Neutrophil (primary cell): ENCODE results near the gene CPM.

Experiments
- H3K27ac ChIP-seq: fragments of 200-600 bp; sonication (generic); 2 replicates; pipeline ENCODE4 v1.5.1; 2016; ENCODE audit warnings: mild to moderate bottlenecking, moderate library complexity
- H3K27me3 ChIP-seq: fragments of 200-600 bp; sonication (generic); 2 replicates; pipeline ENCODE4 v1.6.0; 2016; ENCODE audit warnings: mild to moderate bottlenecking
- H3K36me3 ChIP-seq: fragments of 200-600 bp; sonication (generic); 2 replicates; pipeline ENCODE4 v1.5.1; 2017
- H3K4me1 ChIP-seq, 2 experiments: fragments of 200-600 bp in 1 of 2; sonication (generic) in 1 of 2; 1 replicate in 1 of 2; 2 replicates in 1 of 2; pipeline versions ENCODE4 v1.5.1 to v1.6.1; 2013 to 2016; ENCODE audit warnings: low read depth in 1 of 2, low read length in 1 of 2, mild to moderate bottlenecking in 1 of 2, moderate library complexity in 1 of 2; ENCODE audit not compliant: control insufficient read depth in 1 of 2, insufficient read depth in 1 of 2
- H3K4me3 ChIP-seq, 2 experiments: fragments of 200-600 bp in 1 of 2; sonication (generic) in 1 of 2; 1 replicate in 1 of 2; 2 replicates in 1 of 2; pipeline ENCODE4 v1.5.1; 2013 to 2016; ENCODE audit warnings: low read depth in 1 of 2, low read length in 1 of 2, mild to moderate bottlenecking in 1 of 2, moderate library complexity in 1 of 2
- H3K9me3 ChIP-seq: fragments of 200-600 bp; sonication (generic); 2 replicates; pipeline ENCODE4 v1.5.1; 2016
- CTCF ChIP-seq: fragments of 200-600 bp; sonication (generic); IDR thresholded peaks from 2 replicates; pipeline ENCODE4 v1.5.1; 2016; ENCODE audit warnings: antibody characterized with exemption

CPM gene

DNA sequence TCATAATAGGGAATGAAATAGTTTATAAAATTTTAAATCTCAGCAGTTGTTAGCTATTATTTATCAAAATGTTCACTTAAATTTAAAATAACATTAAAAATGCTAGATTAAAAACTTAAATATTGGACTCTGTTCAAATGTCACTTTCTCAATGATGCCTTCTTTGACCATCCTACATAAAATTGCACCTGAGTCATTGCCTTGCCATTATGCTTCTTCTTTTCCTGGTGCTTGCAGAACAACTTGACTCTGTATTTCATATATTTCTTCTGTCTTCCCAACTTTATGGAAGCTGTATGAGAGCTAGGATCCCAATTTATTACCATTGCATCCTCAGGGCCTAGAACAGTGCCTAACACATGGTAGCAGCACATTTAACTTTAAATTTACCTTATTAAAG, 37.3 kb upstream of the CPM start:
- Histone ChIP-seq H3K9me3 (no peaks in the 10 kb centered on the region), H3K4me3 (no peak overlapping the region), H3K27me3 (no peaks in the 10 kb centered on the region), H3K27ac (no peak overlapping the region), H3K36me3 (no peaks in the 10 kb centered on the region), H3K4me1 (peaks cover 12 to 17% of the 10 kb centered on the region in 2 experiments)
- no peak for TF ChIP-seq CTCF

- H3K9me3 ChIP-seq: no peaks in the 10 kb centered on the region
- TF ChIP-seq CTCF: no peak
- H3K27me3 ChIP-seq: no peaks in the 10 kb centered on the region
- H3K4me3 ChIP-seq: no peak overlapping the region
- H3K4me1 ChIP-seq: peaks cover 27 to 29% of the 10 kb centered on the region in 2 experiments
- H3K27ac ChIP-seq: no peak overlapping the region
- H3K36me3 ChIP-seq: no peaks in the 10 kb centered on the region
These were observed 34.1 kb upstream of the CPM start for GRCh38 chr12:68967046-68967445.

DNA sequence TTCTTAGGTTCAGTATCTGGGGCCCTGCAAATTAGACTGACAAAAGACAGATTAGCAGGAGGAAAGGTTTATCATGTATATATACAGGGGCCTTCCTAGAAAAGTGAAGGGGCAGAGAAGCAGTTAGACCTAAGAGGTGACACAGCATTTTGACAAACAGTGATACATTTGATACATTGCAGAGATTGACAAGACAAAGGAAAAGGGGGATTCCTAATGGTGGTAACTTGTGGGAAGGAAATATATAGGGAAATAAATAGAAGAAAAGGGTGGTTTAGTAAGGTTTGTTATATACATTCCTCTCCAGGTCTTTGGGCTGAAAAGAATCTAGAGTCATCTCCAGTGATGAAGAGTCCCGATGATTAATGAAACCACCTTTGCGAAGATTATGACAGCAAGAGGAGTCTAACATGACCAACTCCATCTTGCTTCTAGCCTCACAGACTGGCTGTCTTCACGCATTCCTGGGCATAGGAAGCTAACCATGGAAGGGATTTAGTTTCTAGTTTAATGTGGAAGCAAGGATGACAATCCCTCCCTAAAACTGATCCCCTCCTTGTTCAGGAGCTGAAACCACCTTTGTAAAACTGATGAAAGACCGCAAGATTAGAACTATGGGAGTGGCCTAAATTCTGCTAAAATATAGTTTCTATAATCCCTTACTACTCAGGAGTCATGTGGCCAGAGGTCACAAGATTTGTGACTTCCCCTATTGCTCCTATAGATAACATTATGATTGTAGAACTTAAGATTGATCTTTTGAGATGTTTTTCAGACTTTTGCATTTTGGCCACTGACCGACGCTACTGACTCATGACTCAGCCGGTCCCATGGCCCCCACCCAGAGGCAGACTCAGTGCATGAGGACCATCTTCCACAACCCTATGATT, 31.1 kb upstream of the CPM start:
- Histone ChIP-seq H3K36me3 (no peaks in the 10 kb centered on the region), H3K4me3 (no peak overlapping the region), H3K27me3 (no peaks in the 10 kb centered on the region), H3K9me3 (no peaks in the 10 kb centered on the region), H3K4me1 (peaks cover 22 to 31% of the 10 kb centered on the region in 2 experiments), H3K27ac (peak overlapping the region; percentile 73)
- no peak for TF ChIP-seq CTCF

DNA sequence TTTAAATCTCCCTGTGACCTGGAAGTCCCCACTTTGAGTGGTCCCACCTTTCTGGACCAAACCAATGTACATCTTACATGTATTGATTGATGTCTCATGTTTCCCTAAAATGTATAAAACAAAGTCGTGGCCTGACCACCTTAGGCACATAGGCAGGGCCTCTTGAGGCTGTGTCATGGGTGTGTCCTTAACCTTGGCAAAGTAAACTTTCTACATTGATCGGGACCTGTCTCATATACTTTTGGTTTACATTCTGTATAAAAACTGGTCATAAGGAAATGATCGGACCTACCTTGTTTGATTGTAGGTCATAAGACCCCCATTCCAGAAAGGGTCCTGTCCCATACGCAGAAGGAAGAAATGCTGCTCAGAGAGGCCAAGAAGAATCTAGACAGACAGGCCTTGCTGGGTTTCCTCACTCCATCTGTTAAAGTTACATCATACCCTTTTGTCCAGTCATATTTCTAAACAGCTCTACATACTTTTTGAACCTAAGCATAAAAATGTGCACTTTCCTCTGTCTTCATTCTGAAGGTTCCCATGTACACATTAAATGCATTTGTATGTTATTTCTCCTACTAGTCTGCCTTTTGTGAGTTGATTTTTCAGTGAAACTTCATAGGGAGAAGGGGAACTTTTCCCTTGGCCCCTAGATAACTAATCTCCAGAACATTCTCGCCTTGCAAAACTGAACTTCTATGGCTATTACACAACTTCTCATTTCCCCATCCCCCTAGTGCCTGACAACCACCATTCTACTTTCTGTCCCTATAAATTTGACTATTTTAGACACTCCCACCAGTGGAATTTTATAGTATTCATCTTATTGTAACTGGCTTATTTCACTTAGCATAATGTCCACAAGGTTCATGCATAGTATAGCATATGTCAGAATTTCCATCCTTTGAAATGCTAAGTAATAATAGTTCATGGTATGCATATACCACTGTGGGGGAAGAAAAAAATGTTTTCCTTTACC, 30.2 kb upstream of the CPM start:
- no peak overlapping the region for H3K4me3 ChIP-seq
- no peaks in the 10 kb centered on the region for H3K9me3 ChIP-seq
- no peaks in the 10 kb centered on the region for H3K36me3 ChIP-seq
- TF ChIP-seq CTCF: no peak
- peak overlapping the region; percentile 73 for H3K27ac ChIP-seq
- no peaks in the 10 kb centered on the region for H3K27me3 ChIP-seq
- H3K4me1 ChIP-seq: peaks cover 32 to 41% of the 10 kb centered on the region in 2 experiments

DNA sequence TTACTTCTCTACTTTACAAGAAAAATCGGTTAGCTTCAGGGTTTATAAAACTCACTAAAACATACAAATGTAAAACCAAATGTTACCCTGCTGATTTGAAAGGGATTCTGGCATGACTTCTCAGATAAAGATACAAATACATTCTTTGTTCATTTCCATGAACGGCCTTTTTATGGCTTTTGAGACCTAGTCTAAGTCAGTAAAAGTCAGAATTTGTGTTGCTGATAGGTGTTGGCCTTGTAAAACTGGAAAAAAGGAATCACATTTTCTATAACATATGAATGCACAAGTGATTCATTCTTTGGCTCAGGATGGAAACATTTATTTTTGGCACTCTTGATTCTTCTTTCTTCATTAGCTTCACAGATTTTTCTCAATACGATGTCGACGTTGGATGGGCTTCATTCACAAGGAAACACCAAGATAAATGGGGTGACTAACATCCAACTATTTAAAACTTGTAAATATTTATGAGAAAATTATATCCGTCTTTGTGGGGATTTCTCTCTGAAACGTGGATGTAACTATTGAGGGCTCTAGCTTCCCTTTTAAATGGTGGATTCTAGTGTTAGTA, 27.0 kb upstream of the CPM start:
- H3K27me3 ChIP-seq: no peaks in the 10 kb centered on the region
- H3K9me3 ChIP-seq: peaks cover 5% of the 10 kb centered on the region
- no peak for TF ChIP-seq CTCF
- no peaks in the 10 kb centered on the region for H3K36me3 ChIP-seq
- H3K4me3 ChIP-seq: no peak overlapping the region
- no peak overlapping the region for H3K27ac ChIP-seq
- H3K4me1 ChIP-seq: peaks cover 32 to 44% of the 10 kb centered on the region in 2 experiments
